SKM-1 (cell line): ENCODE data around the gene PTMA.
"Not testable (repeated sequence)": the region's sequence is repeated elsewhere in the genome, so short reads cannot be mapped to it uniquely, and the experiment has no call there.

Experiments used
- DNase-seq: peaks from one replicate; lab custom pipeline; 2025; ENCODE audit not compliant: unreplicated experiment; lab: John Stamatoyannopoulos, UW

Gene PTMA

GRCh38 chr2:231707927-231708772, at the start of gene PTMA:
TSS of gene PTMA (plus strand) at chr2:231708525. CDS start at chr2:231708707, 182 bp downstream.
- DNase-seq: peak; percentile 95

GRCh38 chr2:231660073-231660472, 48.3 kb upstream of the PTMA start:
- DNase-seq: not testable (repeated sequence)

GRCh38 chr2:231660860-231661259, 47.5 kb upstream of the PTMA start:
- no peak for DNase-seq

GRCh38 chr2:231661422-231662027, 46.8 kb upstream of the PTMA start:
- no peak for DNase-seq

- DNase-seq: peak; percentile 92
Measured at GRCh38 chr2:231662028-231662810, 46.1 kb upstream of the PTMA start.

- no peak for DNase-seq
Measured at GRCh38 chr2:231662811-231663457, 45.4 kb upstream of the PTMA start.

- no peak for DNase-seq
Measured at GRCh38 chr2:231663458-231664212, 44.7 kb upstream of the PTMA start.

- no peak for DNase-seq
Measured at GRCh38 chr2:231664727-231665126, 43.6 kb upstream of the PTMA start.

GRCh38 chr2:231665245-231666170, 42.8 kb upstream of the PTMA start:
- no peak for DNase-seq

GRCh38 chr2:231666171-231667095, 41.9 kb upstream of the PTMA start:
- peak; percentile 82 for DNase-seq

GRCh38 chr2:231667096-231667427, 41.3 kb upstream of the PTMA start:
- no peak for DNase-seq

- no peak for DNase-seq
Measured at GRCh38 chr2:231667496-231667895, 40.8 kb upstream of the PTMA start.

- no peak for DNase-seq
Measured at GRCh38 chr2:231668981-231669380, 39.3 kb upstream of the PTMA start.

GRCh38 chr2:231671270-231672050, 36.9 kb upstream of the PTMA start:
- no peak for DNase-seq

- no peak for DNase-seq
Measured at GRCh38 chr2:231672617-231673347, 35.5 kb upstream of the PTMA start.

- DNase-seq: no peak
Measured at GRCh38 chr2:231673348-231673770, 35.0 kb upstream of the PTMA start.
